ENCODE data around the gene L2HGDH. TPM values are rescaled to one million over a fixed set of nuclear protein-coding genes. Genes with fewer than 3 reads are reported as not detected.
A peak's percentile ranks its signal among the peaks of the same experiment; 100 is the strongest.

The L2HGDH gene
- total RNA-seq, 3 donors from 2014 or later (not counting 1 experiment from before 2014, with no cell fraction given): 4.2 to 5.6 (median 5.4) TPM

- H3K27ac Mint-ChIP-seq: peak overlapping the region; percentile 77 to 78
- no peak for ATAC-seq
- intact Hi-C loops (cut with micrococcal nuclease): no loop called here
- H3K4me1 Mint-ChIP-seq: peaks cover 21 to 22% of the 10 kb centered on the region in 2 donors
- peaks cover 28% of the 10 kb centered on the region for H3K36me3 ChIP-seq (ENCODE audit: control insufficient read depth, insufficient read depth, low read length)
- no peaks in the 10 kb centered on the region for H3K9me3 Mint-ChIP-seq
- no peak overlapping the region for H3K27ac ChIP-seq (ENCODE audit: low read length)
- DNase-seq: no peak
- H3K4me3 Mint-ChIP-seq: no peak overlapping the region
- no peaks in the 10 kb centered on the region for H3K36me3 Mint-ChIP-seq
- WGBS (ENCODE audit: insufficient coverage): 87% methylated on average over 7 of the region's 7 CpGs
- H3K4me3 ChIP-seq (ENCODE audit: low read length): no peak overlapping the region
- no peaks in the 10 kb centered on the region for H3K27me3 Mint-ChIP-seq (ENCODE audit: low read depth in 2 of 2)
- H3K4me1 ChIP-seq (ENCODE audit: control insufficient read depth, insufficient read depth, low read length): peaks cover 6% of the 10 kb centered on the region
- H3K9me3 ChIP-seq (ENCODE audit: control insufficient read depth, insufficient read depth, low read length): no peaks in the 10 kb centered on the region
- TF ChIP-seq CTCF (IDR thresholded peaks at IDR 0.05): no peak
- no peaks in the 10 kb centered on the region for H3K27me3 ChIP-seq (ENCODE audit: control insufficient read depth, insufficient read depth, low read length)
Measured at GRCh38 chr14:50335389-50335788, 23.4 kb upstream of the L2HGDH start.

DNA sequence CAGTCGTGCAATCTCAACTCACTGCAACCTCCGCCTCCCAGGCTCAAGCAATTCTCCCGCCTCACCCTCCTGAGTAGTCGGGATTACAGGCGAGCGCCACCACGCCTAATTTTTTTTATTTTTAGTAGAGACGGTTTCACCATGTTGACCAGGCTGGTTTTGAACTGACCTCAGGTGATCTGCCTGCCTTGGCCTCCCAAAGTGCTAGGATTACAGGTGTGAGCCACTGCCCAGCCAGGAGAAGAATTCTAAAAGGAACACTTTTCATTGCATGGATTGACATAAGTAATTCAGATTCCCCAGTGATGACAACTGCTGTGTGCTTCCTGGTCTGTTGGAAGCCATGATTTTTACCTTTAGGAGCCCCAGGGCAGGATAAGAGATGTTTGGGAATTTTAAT lies 22.2 kb upstream of the L2HGDH start:
- Histone ChIP-seq H3K27ac (ENCODE audit: low read length) (no peak overlapping the region), H3K9me3 (ENCODE audit: control insufficient read depth, insufficient read depth, low read length) (no peaks in the 10 kb centered on the region), H3K4me3 (ENCODE audit: low read length) (no peak overlapping the region), H3K27me3 (ENCODE audit: control insufficient read depth, insufficient read depth, low read length) (no peaks in the 10 kb centered on the region), H3K4me1 (ENCODE audit: control insufficient read depth, insufficient read depth, low read length) (peaks cover 6% of the 10 kb centered on the region), H3K36me3 (ENCODE audit: control insufficient read depth, insufficient read depth, low read length) (peaks cover 39% of the 10 kb centered on the region)
- Mint-ChIP-seq H3K27me3 (ENCODE audit: low read depth in 2 of 2) (no peaks in the 10 kb centered on the region), H3K4me3 (no peak overlapping the region), H3K4me1 (peaks cover 21 to 22% of the 10 kb centered on the region in 2 donors), H3K9me3 (no peaks in the 10 kb centered on the region), H3K27ac (no peak overlapping the region), H3K36me3 (no peaks in the 10 kb centered on the region)
- TF ChIP-seq CTCF (IDR thresholded peaks at IDR 0.05): no peak
- DNase-seq (no peak), ATAC-seq (no peak)
- intact Hi-C loops (cut with micrococcal nuclease): no loop called here
- WGBS (ENCODE audit: insufficient coverage): 97% methylated on average over 8 of the region's 8 CpGs

DNA sequence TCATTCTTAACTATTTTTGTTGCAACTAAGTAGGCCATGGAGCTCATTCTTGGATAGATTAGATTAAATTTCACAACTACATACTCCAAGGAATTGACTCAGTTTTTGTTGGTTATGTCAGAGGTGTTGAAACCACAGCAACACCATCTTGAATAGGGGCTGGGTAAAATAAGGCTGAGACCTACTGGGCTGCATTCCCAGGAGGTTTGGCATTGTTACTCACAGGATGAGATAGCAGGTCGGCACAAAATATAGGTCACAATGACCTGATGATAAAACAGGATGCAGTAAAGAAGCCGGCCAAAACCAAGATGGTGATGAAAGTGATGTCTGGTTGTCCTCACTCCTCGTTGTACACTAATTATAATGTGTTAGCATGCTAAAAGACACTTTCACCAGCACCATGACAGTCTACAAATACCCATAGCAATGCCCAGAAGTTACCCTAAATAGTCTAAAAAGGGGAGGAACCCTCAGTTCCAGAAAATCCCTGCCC lies 21.0 kb upstream of the L2HGDH start:
- no peak overlapping the region for H3K27ac ChIP-seq (ENCODE audit: low read length)
- no peak for TF ChIP-seq CTCF (IDR thresholded peaks at IDR 0.05)

DNA sequence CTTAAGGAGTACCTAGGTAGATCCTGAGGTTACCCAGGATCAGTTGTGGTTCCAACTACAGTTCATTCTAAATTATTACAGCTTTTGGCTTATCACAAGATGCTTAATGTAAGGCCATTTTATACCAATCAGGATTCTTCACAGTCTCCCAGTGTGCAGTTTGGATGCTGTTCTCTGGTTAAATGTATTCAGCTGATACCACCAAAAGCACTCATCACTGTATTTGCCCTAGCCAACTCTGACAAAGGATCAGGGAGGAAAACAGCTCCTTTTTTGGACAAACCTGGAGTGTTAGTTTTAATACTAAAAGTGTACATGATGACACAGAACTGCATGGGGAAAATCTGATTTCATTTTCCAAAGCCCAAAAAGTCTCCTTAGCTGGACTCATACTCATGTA lies 19.6 kb upstream of the L2HGDH start:
- H3K4me3 Mint-ChIP-seq: no peak overlapping the region
- no peak for TF ChIP-seq CTCF (IDR thresholded peaks at IDR 0.05)
- no peaks in the 10 kb centered on the region for H3K27me3 ChIP-seq (ENCODE audit: control insufficient read depth, insufficient read depth, low read length)
- no peak for DNase-seq
- H3K27ac ChIP-seq (ENCODE audit: low read length): no peak overlapping the region
- no peaks in the 10 kb centered on the region for H3K27me3 Mint-ChIP-seq (ENCODE audit: low read depth in 2 of 2)
- H3K9me3 ChIP-seq (ENCODE audit: control insufficient read depth, insufficient read depth, low read length): no peaks in the 10 kb centered on the region
- no peak for ATAC-seq
- no peak overlapping the region for H3K4me3 ChIP-seq (ENCODE audit: low read length)
- peaks cover 20 to 22% of the 10 kb centered on the region in 2 donors for H3K4me1 Mint-ChIP-seq
- H3K36me3 Mint-ChIP-seq: no peaks in the 10 kb centered on the region
- H3K9me3 Mint-ChIP-seq: no peaks in the 10 kb centered on the region
- H3K27ac Mint-ChIP-seq: peak overlapping the region; percentile 35 to 53
- peaks cover 45% of the 10 kb centered on the region for H3K36me3 ChIP-seq (ENCODE audit: control insufficient read depth, insufficient read depth, low read length)
- H3K4me1 ChIP-seq (ENCODE audit: control insufficient read depth, insufficient read depth, low read length): peaks cover 6% of the 10 kb centered on the region
- intact Hi-C loops (cut with micrococcal nuclease): no loop called here

More for the DNA sequence above, 21.0 kb upstream of the L2HGDH start:
- Histone ChIP-seq H3K4me3 (ENCODE audit: low read length) (no peak overlapping the region), H3K9me3 (ENCODE audit: control insufficient read depth, insufficient read depth, low read length) (no peaks in the 10 kb centered on the region), H3K4me1 (ENCODE audit: control insufficient read depth, insufficient read depth, low read length) (peaks cover 6% of the 10 kb centered on the region), H3K27me3 (ENCODE audit: control insufficient read depth, insufficient read depth, low read length) (no peaks in the 10 kb centered on the region), H3K36me3 (ENCODE audit: control insufficient read depth, insufficient read depth, low read length) (peaks cover 39% of the 10 kb centered on the region)
- no peak for ATAC-seq
- no peak for DNase-seq
- H3K4me1 Mint-ChIP-seq: peaks cover 21 to 22% of the 10 kb centered on the region in 2 donors
- WGBS (ENCODE audit: insufficient coverage): 58% methylated on average over 3 of the region's 3 CpGs
- no peak overlapping the region for H3K4me3 Mint-ChIP-seq
- peak overlapping the region; percentile 56 to 58 for H3K27ac Mint-ChIP-seq
- intact Hi-C loops (cut with micrococcal nuclease): no loop called here
- no peaks in the 10 kb centered on the region for H3K27me3 Mint-ChIP-seq (ENCODE audit: low read depth in 2 of 2)
- no peaks in the 10 kb centered on the region for H3K36me3 Mint-ChIP-seq
- H3K9me3 Mint-ChIP-seq: no peaks in the 10 kb centered on the region
